ENCODE measurements around the gene TNK1. TPM values are rescaled to one million over a fixed set of nuclear protein-coding genes. Genes with fewer than 3 reads are reported as not detected.

Gene TNK1
- total RNA-seq, 4 donors from 2014 or later, result 19.8 to 54.4 (median 44.4) TPM

- no peaks in the 10 kb centered on the region for H3K27me3 ChIP-seq
- no peak overlapping the region for H3K4me3 ChIP-seq
- H3K27ac ChIP-seq, result no peak overlapping the region
Measured at GRCh38 chr17:7407082-7407481, 26.2 kb downstream of the TNK1 start.

GRCh38 chr17:7407485-7408251, 26.8 kb downstream of the TNK1 start, which contains the start of gene NLGN2:
Gene NLGN2 (plus strand): TSS chr17:7407845. CDS start chr17:7408256, 411 bp downstream.
- Histone ChIP-seq H3K9me3 (no peaks in the 10 kb centered on the region), H3K4me1 (peaks cover 0 to 7% (median 5%) of the 10 kb centered on the region in 4 donors), H3K4me3 (peak within 1 kb of the TSS in 1 of 4 donors; percentile 14), H3K36me3 (no peaks in the 10 kb centered on the region), H3K27me3 (no peaks in the 10 kb centered on the region), H3K27ac (no peak within 1 kb of the TSS)
- TF ChIP-seq CTCF (IDR thresholded peaks at IDR 0.05), result no peak
- no peak for TF ChIP-seq POLR2A (IDR thresholded peaks at IDR 0.05)
- DNase-seq, result no peak

More at GRCh38 chr17:7407082-7407481, 26.2 kb downstream of the TNK1 start:
- no peak for DNase-seq
- peaks cover 0 to 12% (median 5%) of the 10 kb centered on the region in 4 donors for H3K4me1 ChIP-seq
- TF ChIP-seq POLR2A (IDR thresholded peaks at IDR 0.05) (no peak), CTCF (IDR thresholded peaks at IDR 0.05) (no peak)
- no peaks in the 10 kb centered on the region for H3K36me3 ChIP-seq
- H3K9me3 ChIP-seq, result no peaks in the 10 kb centered on the region

- peaks cover 0 to 7% (median under 1%) of the 10 kb centered on the region in 4 donors for H3K4me1 ChIP-seq
- H3K27ac ChIP-seq, result no peak overlapping the region
- DNase-seq, result no peak
- TF ChIP-seq POLR2A (IDR thresholded peaks at IDR 0.05) (no peak), CTCF (IDR thresholded peaks at IDR 0.05) (no peak)
- H3K4me3 ChIP-seq, result peak overlapping the region in 1 of 4 donors; percentile 14
- H3K27me3 ChIP-seq, result no peaks in the 10 kb centered on the region
- H3K9me3 ChIP-seq, result no peaks in the 10 kb centered on the region
- no peaks in the 10 kb centered on the region for H3K36me3 ChIP-seq
Measured at GRCh38 chr17:7408252-7408727, 27.4 kb downstream of the TNK1 start.

GRCh38 chr17:7408863-7409262, 28.0 kb downstream of the TNK1 start:
- no peaks in the 10 kb centered on the region for H3K36me3 ChIP-seq
- DNase-seq, result no peak
- H3K27me3 ChIP-seq, result no peaks in the 10 kb centered on the region
- H3K27ac ChIP-seq, result no peak overlapping the region
- no peak for TF ChIP-seq CTCF (IDR thresholded peaks at IDR 0.05)
- no peak for TF ChIP-seq POLR2A (IDR thresholded peaks at IDR 0.05)
- no peak overlapping the region for H3K4me3 ChIP-seq
- no peaks in the 10 kb centered on the region for H3K9me3 ChIP-seq
- peaks cover 0 to 7% (median 0%) of the 10 kb centered on the region in 4 donors for H3K4me1 ChIP-seq

- Histone ChIP-seq H3K36me3 (no peaks in the 10 kb centered on the region), H3K27ac (no peak overlapping the region), H3K4me1 (peaks cover 0 to 7% (median 0%) of the 10 kb centered on the region in 4 donors), H3K4me3 (no peak overlapping the region), H3K27me3 (no peaks in the 10 kb centered on the region), H3K9me3 (no peaks in the 10 kb centered on the region)
- no peak for TF ChIP-seq POLR2A (IDR thresholded peaks at IDR 0.05)
- no peak for TF ChIP-seq CTCF (IDR thresholded peaks at IDR 0.05)
- no peak for DNase-seq
Measured at GRCh38 chr17:7409716-7410115, 28.8 kb downstream of the TNK1 start.
